NCI-H2081 (cell line): ENCODE results near the gene SUCLG1.

Source experiments
- DNase-seq, 2 experiments: peaks; one replicate each; lab custom pipeline; 2025; lab: John Stamatoyannopoulos, UW

Gene SUCLG1

GRCh38 chr2:84461310-84461709 is 2.2 kb upstream of the SUCLG1 start:
- no peak for DNase-seq

GRCh38 chr2:84460670-84461069 is 1.6 kb upstream of the SUCLG1 start:
- DNase-seq, result no peak

GRCh38 chr2:84459944-84460429 is 907 bp upstream of the SUCLG1 start:
- peak in 1 of 2 experiments; percentile 43 for DNase-seq

GRCh38 chr2:84458551-84459017 is 496 bp downstream of the SUCLG1 start:
- no peak for DNase-seq

GRCh38 chr2:84457686-84458085 is 1.4 kb downstream of the SUCLG1 start:
- DNase-seq, result no peak

- no peak for DNase-seq
Observed at GRCh38 chr2:84456156-84456555, 2.9 kb downstream of the SUCLG1 start.

GRCh38 chr2:84454581-84454980 is 4.5 kb downstream of the SUCLG1 start:
- DNase-seq, result no peak

- no peak for DNase-seq
Observed at GRCh38 chr2:84452624-84453023, 6.5 kb downstream of the SUCLG1 start.

- DNase-seq, result no peak
Observed at GRCh38 chr2:84451579-84451978, 7.5 kb downstream of the SUCLG1 start.

- no peak for DNase-seq
Observed at GRCh38 chr2:84450288-84451227, 8.5 kb downstream of the SUCLG1 start.

GRCh38 chr2:84449711-84450110 is 9.4 kb downstream of the SUCLG1 start:
- no peak for DNase-seq

- no peak for DNase-seq
Observed at GRCh38 chr2:84449055-84449454, 10.0 kb downstream of the SUCLG1 start.

GRCh38 chr2:84443477-84443876 is 15.6 kb downstream of the SUCLG1 start:
- no peak for DNase-seq

GRCh38 chr2:84442888-84443287 is 16.2 kb downstream of the SUCLG1 start:
- no peak for DNase-seq

GRCh38 chr2:84441505-84441904 is 17.6 kb downstream of the SUCLG1 start:
- DNase-seq, result no peak

GRCh38 chr2:84441036-84441435 is 18.0 kb downstream of the SUCLG1 start:
- DNase-seq, result no peak

- DNase-seq, result no peak
Observed at GRCh38 chr2:84435345-84436025, 23.6 kb downstream of the SUCLG1 start.

GRCh38 chr2:84429328-84429727 is 29.8 kb downstream of the SUCLG1 start:
- no peak for DNase-seq

GRCh38 chr2:84427235-84428138 is 31.6 kb downstream of the SUCLG1 start:
- DNase-seq, result no peak

GRCh38 chr2:84425310-84425709 is 33.8 kb downstream of the SUCLG1 start:
- no peak for DNase-seq

GRCh38 chr2:84424152-84424551 is 34.9 kb downstream of the SUCLG1 start:
- DNase-seq, result no peak

GRCh38 chr2:84421791-84422190 is 37.3 kb downstream of the SUCLG1 start:
- DNase-seq, result no peak
